Raji (cell line): ENCODE measurements around the gene SLC4A9.

Experiments
- POLR2A ChIP-seq: IDR thresholded peaks from 2 replicates; pipeline ENCODE4 v1.6.1; 2011; ENCODE audit warnings: low read depth, low read length, control low read depth; ENCODE audit not compliant: insufficient read depth

Gene SLC4A9

DNA sequence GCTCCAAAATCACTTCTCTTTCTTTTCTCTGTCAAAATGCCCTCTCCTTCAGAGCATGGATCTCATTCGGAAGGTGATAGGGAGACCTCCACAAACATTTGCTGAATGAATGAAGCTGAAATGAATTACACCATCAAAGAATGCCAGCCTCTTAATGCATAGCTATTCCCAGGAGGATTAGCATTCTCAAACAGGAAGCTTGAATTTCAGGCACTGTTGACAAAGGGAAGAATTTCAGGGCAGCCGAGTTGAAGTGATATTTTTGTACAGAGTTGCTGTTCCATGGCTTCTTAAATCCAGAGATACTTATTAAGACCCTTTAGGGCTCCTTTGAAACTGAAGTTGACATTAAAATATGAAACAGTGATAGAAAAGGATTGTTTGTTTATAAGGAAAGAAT is 32.4 kb upstream of the SLC4A9 start:
- no peak for TF ChIP-seq POLR2A

DNA sequence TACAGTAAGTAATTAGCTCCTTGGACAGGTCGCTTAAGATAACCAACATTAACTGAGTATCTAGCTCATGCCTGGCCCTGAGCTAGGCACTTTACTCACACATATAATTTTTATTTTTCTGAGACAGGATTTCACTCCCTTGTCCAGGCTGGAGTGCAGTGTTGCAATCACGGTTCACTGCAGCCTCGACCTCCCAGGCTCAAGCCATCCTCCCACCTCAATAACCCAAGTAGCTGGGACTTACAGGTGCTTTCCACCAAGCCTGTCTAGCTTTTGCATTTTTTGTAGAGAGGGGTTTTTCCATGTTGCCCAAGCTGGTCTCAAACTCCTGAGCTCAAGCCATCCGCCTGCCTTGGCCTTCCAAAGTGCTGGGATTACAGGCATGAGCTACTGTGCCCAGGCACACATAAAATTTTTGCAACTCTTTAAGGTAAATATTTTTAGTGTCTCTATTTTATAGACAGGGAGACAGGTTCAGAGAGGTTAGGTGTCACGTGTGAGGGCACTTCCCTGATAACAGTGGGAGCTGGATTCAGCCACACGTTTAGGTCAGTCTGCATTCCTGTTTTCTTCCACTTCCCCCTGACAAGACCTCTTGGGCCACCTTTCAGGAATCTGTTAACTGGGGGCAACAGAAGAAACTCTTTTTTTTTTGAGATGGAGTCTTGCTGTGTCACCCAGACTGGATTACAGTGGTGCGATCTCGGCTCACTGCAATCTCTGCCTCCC is 31.8 kb upstream of the SLC4A9 start:
- no peak for TF ChIP-seq POLR2A

DNA sequence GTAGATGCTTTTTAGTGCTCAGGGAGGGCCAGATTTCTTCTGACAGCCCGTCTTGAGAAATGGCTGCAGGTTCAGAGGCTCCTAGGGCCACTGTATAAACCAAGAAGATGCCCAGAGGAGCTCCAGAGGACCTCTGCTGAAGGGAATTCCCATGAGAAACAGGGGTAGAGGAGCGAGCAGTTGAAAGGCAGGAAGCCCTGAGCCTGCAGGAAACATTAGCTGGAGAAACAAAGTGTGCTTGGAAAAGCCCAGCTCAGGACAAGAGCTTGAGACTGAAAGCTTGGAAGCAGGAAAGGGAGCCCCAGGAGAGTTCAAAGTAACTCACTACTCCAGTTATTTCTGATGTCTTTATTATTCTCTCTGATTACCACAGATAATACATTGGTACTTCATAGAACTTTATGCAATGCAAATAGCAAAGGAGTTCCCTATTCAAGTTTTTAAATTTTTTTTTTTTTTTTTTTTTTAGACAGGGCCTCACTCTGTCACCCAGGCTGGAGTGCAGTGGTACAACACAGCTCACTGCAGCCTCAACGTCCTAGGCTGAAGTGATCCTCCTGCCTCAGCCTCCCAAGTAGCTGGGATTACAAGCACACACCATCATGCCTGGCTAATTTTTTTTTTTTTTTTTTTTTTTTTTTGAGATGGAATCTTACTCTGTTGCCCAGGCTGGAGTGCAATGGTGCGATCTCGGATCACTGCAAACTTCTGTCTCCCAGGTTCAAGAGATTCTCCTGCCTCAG is 30.1 kb upstream of the SLC4A9 start:
- no peak for TF ChIP-seq POLR2A

DNA sequence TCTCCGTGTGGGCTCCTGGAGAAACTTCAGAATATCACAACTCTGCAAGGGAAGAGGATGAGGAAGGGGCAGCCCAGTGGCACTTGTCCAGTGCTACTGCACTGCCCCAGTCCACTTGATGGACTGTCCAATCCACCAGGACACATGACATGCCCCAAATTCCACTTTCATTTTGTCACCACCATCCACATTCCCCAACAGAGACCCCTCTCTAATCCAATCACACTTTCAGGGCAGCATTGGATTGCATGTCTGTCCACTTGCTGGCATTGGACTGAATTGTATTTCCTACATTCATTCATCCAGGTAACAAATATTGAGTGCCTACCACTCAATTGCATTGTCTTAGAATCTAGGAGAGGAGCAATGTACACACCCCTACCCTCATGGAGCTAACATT is 28.4 kb upstream of the SLC4A9 start:
- TF ChIP-seq POLR2A = no peak

DNA sequence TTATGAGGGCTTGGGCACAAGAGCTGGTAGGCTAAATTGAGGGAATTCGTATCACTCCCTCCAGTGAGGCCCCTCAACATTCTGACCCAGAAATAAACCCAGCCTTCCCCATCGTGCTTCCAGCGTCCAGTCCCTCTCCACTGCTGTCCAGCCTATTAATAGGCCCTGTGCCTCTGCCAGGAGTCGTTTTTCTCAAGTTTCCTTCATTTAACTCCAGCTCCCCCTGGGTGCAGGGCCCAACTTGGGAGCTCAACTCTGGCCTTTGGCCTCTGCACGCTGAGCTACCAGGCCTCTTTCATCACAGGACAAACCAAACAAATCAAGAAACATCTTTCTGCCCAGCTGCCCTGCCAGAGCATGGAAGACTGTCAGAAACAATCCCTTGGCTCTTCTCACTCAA is 23.6 kb upstream of the SLC4A9 start:
- no peak for TF ChIP-seq POLR2A

DNA sequence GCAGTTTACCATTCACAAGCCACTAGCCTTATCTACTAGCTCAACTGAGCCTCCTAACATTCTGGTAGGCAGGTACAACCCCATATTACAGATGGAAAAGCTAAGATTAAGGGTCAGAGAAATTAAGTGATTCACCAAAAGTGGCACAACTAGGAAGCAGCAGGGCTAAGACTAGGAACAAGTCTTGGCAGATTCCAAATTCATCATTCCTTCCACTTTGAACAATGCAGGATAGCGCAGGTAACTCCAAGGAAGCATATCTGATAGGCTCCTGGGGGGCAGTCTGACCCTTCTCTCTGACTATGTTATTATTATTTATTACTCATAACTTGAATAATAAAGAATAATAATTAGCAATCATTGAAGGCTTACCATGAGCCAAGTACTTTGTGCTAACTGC is 22.1 kb upstream of the SLC4A9 start:
- no peak for TF ChIP-seq POLR2A

DNA sequence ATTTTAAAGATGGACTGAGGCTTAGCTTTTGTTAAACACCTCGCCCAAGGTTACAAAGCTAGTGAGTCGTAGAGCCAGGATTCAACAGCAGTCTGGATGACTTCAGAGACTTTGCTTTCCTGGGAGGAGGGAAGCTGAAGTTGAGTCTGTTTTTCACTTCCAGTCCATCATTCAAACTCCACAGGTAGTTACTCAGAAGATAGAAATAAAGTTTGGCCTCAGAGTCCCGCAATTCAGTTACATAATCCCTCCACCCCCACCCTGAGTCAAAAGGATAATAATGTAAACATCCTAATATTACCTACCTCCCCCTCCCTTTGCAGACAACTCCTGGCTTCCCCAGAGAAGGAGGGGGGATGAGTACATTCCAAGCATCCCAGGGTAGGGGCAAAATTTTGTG is 21.7 kb upstream of the SLC4A9 start:
- no peak for TF ChIP-seq POLR2A

DNA sequence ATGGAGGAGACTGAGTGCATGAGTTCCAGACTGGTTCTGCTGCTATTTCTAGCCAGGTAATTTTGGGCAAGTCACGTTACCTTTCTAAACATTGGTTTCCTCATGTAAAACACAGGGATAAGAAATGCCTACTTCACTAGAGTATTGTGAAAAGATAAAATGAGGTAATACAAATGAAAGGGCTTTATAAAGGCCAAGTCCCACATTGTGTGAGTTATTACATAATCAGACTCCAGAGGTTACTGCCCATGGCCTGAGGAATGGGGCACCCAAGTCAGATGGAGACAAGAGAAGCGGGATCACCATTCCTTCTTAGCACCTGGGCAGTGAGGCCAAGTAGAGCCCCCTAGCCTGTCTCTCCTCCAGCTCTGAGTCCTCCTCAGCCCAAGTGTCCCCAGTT is 21.1 kb upstream of the SLC4A9 start:
- no peak for TF ChIP-seq POLR2A

DNA sequence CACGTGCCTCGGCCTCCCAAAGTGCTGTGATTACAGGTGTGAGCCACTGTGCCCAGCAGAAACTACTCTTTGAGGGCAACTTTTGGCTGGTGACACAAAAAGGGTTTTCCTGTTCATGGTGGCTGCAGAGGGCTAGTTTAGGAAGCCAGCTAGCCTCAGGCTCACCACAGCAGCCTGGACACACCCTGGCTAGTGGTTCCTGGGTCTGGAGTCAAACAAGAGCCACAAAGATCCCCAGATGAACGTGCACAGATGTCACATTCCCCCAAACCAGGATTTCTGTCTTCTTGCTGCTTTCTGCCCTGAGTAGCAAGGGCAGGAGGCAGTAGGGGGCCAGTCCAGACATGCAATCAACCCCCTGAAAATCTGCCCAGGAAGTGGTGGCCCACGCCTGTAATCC is 20.4 kb upstream of the SLC4A9 start:
- TF ChIP-seq POLR2A = no peak

DNA sequence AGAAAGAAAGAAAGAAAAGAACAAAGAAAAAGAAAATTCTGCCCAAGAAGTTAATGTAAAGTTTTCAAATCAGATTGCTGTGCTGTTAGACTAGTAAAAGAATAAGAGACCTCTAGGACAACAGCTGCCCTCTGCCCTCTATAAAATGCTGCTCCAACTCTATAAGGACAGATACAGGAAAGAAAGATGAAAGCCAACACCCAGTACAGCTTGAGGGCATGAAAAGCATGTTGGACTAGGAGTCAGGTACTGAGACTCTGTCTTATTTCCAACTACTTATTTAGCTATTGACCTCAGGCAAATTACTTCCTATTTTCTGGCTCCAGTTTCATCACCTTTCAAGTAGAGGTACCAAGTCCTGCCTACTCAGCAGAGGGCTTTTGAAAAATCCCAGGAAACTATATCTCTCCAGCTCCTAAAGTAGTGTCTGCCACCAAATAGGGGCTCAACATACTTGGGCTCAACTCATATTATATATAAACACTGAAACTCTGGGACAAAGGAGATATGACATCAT is 19.3 kb upstream of the SLC4A9 start:
- TF ChIP-seq POLR2A = no peak

DNA sequence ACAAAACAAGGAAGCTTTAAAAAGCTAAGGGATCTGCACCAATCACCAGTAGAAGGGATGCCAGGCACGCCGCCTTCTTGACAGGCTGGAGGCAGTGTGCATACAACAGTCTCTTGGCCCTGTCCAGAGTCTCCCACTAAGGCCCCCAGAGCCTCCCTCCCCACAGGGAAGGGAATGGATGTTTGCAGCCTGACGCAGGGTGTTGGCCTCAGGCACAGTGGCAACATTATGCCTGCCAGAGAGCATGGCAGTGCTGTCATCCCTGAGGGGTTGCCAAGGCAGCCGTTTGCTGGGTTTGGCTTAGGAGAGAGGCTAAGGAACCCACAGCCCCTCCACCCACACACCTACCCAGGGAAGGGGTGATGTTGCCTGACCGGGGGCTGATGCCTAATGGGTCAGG is 18.4 kb upstream of the SLC4A9 start:
- TF ChIP-seq POLR2A = no peak

DNA sequence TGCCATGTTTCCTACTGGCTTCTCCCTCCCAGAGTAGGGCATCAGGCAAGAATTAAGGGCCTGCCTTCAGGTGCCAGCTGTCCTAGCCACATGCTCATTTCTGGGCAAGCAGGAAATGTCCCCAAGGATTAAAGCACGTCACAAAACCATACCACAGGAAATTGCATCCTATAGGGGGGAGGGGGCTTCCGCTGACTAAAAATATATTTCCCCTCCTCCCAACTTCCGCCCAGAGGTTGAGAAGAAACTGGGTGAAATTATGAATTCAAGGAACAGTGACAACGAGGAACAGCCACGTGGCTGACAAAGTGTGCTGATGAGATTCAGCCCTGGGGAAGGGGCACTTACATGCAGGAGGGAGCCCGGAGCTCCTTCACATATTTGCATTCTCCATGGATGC is 17.7 kb upstream of the SLC4A9 start:
- no peak for TF ChIP-seq POLR2A

DNA sequence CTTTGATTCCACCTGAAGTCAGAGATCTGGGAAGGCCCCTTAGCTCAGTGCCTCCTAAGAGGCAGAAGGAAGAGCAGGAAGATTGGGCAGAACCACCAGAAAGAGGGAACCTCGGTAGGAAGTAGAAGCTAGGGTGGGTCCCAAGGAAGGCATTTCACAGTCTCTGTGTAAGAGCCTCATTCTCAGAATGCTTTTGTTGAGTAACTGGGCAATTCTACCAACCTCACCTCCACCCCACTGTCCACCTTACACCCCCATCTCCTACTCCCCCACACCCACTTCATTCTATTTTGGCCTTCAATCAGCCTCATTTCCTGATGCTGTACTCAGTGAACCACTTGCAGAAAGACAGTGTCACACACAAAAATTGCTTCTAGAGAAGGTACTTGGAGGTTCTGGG is 17.1 kb upstream of the SLC4A9 start:
- TF ChIP-seq POLR2A = no peak

DNA sequence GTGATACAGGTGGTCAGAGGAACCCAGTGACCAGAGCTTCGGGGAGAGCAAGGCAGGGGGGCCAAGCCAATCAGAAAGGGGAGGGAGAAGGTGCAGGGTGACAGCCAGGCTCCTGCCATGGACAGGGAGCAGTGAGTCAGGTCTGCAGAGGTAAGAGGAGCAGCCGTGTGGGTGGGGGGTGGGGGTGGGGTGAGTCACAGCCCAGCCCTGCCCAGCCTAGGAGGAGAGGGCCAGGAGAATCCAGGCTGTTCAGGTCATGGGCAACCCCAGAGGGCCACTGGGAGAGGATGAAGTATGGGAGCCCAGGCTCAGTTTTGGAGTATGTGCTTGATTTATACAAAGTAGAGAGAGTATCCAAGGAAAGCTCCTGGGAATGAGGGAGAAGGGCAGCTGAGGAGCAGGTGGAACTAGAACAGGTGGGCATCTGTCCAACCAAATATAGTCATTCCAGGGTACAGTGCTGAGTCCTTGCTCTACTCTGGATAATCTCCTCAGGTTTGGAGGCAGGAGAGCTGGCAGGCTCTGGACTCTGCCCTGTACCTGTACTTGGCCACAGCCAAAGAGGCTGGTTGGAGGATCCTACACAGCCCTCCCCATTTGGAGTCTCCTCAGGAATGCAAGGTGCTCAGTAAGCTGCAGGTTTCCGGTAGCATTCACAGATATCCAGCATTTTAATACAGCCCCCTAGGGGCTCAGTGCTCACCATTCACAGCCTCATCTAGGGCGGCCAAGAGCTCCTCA is 15.1 kb upstream of the SLC4A9 start:
- TF ChIP-seq POLR2A = no peak

DNA sequence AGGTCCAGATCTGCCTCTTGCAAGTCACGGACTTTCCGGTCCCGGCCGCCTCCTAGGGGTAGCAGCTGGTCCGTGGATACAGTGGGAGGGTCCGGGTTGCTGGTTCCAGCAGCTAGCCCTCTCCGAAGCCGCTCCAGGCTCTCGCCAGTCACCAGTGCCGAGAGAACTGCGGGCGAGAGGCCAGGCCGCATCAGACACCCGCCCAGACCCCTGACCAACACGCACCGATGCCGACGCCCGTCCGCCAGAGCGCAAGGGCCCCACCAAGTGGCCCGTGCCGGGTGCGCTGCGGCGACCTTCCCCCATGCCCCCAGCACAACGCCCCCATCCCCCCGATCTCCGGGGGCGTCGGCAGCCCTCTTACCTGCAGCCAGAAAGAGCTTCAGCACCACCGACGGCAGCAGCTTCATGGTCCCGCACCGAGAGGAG is 14.1 kb upstream of the SLC4A9 start:
- TF ChIP-seq POLR2A = no peak

DNA sequence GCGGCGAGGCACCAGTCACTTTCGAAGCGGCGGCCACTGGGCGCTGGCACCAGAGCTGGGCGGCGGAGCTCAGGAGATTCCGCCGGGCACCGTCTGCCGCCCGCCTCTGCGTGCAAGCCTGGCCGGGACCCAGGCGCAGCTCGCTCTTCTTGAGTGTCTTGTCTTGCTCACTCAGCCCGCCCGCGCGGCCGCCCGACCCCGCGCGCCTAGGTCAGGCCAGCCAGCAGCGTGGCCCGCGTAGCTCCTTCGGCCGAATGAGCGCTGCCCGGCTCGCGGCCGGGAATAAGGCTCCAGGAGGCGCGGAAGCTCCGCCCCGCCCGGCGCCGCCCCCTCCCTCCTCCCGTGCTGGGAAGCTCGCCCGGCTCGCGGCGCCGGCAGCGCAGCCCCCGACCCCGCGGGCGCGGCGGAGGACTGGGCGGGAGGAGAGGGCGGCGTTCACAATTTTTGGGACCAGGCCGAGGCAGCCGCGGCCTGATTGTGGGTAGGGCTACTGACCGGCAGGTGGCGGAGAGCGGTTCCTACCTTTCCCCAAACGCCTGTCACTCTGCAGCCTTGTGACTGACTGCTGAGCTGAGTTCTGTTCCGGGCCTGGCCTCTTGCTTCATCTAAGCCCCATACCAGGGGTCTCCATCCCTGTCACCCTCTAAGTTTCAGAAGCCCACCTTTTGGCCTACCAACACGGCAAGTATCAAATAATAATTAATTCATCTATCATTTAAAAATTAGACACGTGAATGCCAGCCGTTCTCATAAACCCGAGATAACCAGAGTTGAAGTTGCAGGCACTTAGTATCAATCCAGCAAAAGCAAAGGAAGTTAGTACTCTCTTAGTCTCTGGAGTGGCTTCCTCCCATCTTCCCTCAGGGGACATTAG is 13.4 kb upstream of the SLC4A9 start, which contains the start of gene HBEGF:
HBEGF (minus strand) TSS at position 256 of the 874 bp plus-strand sequence. CDS start 275 bp downstream, outside the sequence.
- no peak for TF ChIP-seq POLR2A
